Fibroblast of mammary gland (primary cell): ENCODE measurements around the gene ARMH1.
A peak's percentile ranks its signal among the peaks of the same experiment; 100 is the strongest.

Experiments used
- DNase-seq: peaks from one replicate; pipeline ENCODE4 v3.0.0-alpha.2; 2010; ENCODE audit warnings: low read depth
- H3K4me3 ChIP-seq: 2 replicates; pipeline ENCODE4 v1.5.1; 2011; ENCODE audit warnings: low read depth, mild to moderate bottlenecking, low read length, moderate library complexity; ENCODE audit not compliant: control insufficient read depth
- CTCF ChIP-seq: conservative IDR thresholded peaks from 2 replicates; pipeline ENCODE4 v1.5.1; 2011; ENCODE audit warnings: low read depth, low read length, inconsistent platforms; ENCODE audit not compliant: control insufficient read depth, insufficient read depth

The ARMH1 gene

GRCh38 chr1:44674113-44675000, at the start of gene ARMH1, which contains the start of gene TMEM53:
ARMH1 (plus strand) TSS chr1:44674714; CDS start chr1:44689698, 14,984 bp downstream.
TMEM53 (minus strand) TSS chr1:44674481; CDS start chr1:44674391, 90 bp downstream.
- H3K4me3 ChIP-seq = peak within 1 kb of the TSS; percentile 77
- TF ChIP-seq CTCF = no peak
- peak; percentile 99 for DNase-seq

GRCh38 chr1:44625348-44625747, 49.2 kb upstream of the ARMH1 start:
- H3K4me3 ChIP-seq = no peak overlapping the region
- TF ChIP-seq CTCF = no peak
- DNase-seq = no peak

- peak; percentile 99 for DNase-seq
- H3K4me3 ChIP-seq = no peak overlapping the region
- no peak for TF ChIP-seq CTCF
Measured at GRCh38 chr1:44628962-44629756, 45.4 kb upstream of the ARMH1 start.

GRCh38 chr1:44630116-44630515, 44.4 kb upstream of the ARMH1 start:
- no peak overlapping the region for H3K4me3 ChIP-seq
- peak; percentile 86 for DNase-seq
- TF ChIP-seq CTCF = no peak

- TF ChIP-seq CTCF = no peak
Measured at GRCh38 chr1:44631333-44631646, 43.2 kb upstream of the ARMH1 start.

GRCh38 chr1:44631647-44632539, 42.6 kb upstream of the ARMH1 start:
- peak; percentile 85 for DNase-seq
- TF ChIP-seq CTCF = no peak
- H3K4me3 ChIP-seq = peak overlapping the region; percentile 57

More at GRCh38 chr1:44631333-44631646, 43.2 kb upstream of the ARMH1 start:
- DNase-seq = no peak
- peak overlapping the region; percentile 57 for H3K4me3 ChIP-seq
